Endothelial cell (in vitro differentiated cells): Measurements from ENCODE around the gene LSM10. TPM values are rescaled to one million over a fixed set of nuclear protein-coding genes. Genes with fewer than 3 reads are reported as not detected.
A peak's percentile ranks its signal among the peaks of the same experiment; 100 is the strongest.

Source experiments
- DNase-seq: peaks from one replicate; pipeline ENCODE4 v3.0.0; 2021; ENCODE audit warnings: low spot score
- H3K27ac Mint-ChIP-seq: one replicate; pipeline ENCODE4 v1.8.0; 2021; ENCODE audit warnings: mixed read lengths, inconsistent platforms; ENCODE audit not compliant: unreplicated experiment
- H3K27me3 Mint-ChIP-seq: one replicate; pipeline ENCODE4 v1.8.0; 2021; ENCODE audit warnings: mild to moderate bottlenecking, moderate library complexity, mixed read lengths, inconsistent platforms; ENCODE audit not compliant: unreplicated experiment
- H3K36me3 Mint-ChIP-seq: one replicate; pipeline ENCODE4 v1.8.0; 2021; ENCODE audit warnings: mild to moderate bottlenecking, low read depth, mixed read lengths, inconsistent platforms; ENCODE audit not compliant: unreplicated experiment
- H3K4me1 Mint-ChIP-seq: one replicate; pipeline ENCODE4 v1.8.0; 2021; ENCODE audit warnings: mild to moderate bottlenecking, mixed read lengths, inconsistent platforms; ENCODE audit not compliant: unreplicated experiment
- H3K4me3 Mint-ChIP-seq: one replicate; pipeline ENCODE4 v1.8.0; 2021; ENCODE audit warnings: mild to moderate bottlenecking, mixed read lengths, inconsistent platforms; ENCODE audit not compliant: unreplicated experiment
- H3K9me3 Mint-ChIP-seq: one replicate; pipeline ENCODE4 v1.8.0; 2021; ENCODE audit warnings: mixed read lengths, inconsistent platforms; ENCODE audit not compliant: unreplicated experiment
- total RNA-seq: library from RNA; stranded (reverse); fragmentation: NEBNext Ultra II Directional; extraction: Animal tissue kit (Norgen Biotek cat#: 25700); gene quantifications from one replicate; pipeline ENCODE4 v1.2.1, GENCODE V29; 2021; ENCODE audit not compliant: unreplicated experiment
- TF ChIP-seq, protein P1 (sequence below): fragments of 200-600 bp; sonication (generic); IDR thresholded peaks from one replicate; pipeline ENCODE4 v1.5.0; 2021; ENCODE audit warnings: antibody characterized with exemption; ENCODE audit not compliant: unreplicated experiment

Gene LSM10
- total RNA-seq, 1 donor from 2014 or later: 22.3 TPM

DNA sequence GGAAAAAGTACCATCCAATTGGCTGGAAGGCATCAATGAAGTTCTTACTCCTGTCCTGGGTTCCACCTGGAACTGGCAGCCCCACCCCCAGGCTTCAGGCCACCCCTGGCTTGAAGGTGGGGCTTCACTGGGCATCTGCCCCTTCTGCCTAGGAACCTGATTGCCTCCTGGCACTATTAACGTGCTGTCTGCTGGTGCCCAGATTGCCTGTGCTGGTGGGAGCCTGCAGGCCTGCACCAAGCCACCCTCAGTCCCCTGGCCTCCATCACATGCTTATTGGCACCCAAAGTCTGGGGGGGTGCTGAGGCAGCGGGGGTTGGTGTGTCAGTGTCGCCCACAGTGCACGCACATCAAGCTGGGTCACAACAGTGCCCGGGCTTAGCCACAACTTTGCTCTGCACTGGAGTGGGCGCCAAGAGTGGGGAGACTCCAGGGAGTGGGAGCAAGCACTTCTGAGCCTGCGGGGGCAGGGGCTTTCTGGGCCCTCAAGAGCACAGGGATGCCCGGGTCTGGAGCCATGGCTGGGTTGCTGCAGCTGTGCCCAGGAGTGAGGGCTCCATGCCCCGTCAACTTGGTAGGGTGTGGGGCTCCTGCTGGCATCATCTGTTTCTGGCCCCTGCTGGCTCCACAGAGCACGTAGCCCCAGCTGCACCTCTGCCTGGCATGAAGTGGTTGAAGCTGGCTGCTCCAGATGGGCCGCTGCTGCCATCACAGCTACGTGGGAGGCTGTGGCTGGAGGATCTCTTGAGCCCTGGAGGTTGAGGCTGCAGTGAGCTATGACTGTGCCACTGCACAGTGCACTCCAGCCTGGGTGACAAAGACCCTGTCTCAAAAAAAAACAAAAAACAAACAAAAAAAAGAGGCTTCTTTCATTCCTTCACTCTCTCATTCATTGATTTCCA lies 4.1 kb upstream of the LSM10 start:
- Mint-ChIP-seq H3K27ac (no peak overlapping the region), H3K4me1 (peaks cover 27% of the 10 kb centered on the region), H3K4me3 (peak overlapping the region; percentile 48), H3K27me3 (peaks cover 5% of the 10 kb centered on the region), H3K36me3 (peaks cover 5% of the 10 kb centered on the region), H3K9me3 (no peaks in the 10 kb centered on the region)
- TF ChIP-seq, protein P1, sequence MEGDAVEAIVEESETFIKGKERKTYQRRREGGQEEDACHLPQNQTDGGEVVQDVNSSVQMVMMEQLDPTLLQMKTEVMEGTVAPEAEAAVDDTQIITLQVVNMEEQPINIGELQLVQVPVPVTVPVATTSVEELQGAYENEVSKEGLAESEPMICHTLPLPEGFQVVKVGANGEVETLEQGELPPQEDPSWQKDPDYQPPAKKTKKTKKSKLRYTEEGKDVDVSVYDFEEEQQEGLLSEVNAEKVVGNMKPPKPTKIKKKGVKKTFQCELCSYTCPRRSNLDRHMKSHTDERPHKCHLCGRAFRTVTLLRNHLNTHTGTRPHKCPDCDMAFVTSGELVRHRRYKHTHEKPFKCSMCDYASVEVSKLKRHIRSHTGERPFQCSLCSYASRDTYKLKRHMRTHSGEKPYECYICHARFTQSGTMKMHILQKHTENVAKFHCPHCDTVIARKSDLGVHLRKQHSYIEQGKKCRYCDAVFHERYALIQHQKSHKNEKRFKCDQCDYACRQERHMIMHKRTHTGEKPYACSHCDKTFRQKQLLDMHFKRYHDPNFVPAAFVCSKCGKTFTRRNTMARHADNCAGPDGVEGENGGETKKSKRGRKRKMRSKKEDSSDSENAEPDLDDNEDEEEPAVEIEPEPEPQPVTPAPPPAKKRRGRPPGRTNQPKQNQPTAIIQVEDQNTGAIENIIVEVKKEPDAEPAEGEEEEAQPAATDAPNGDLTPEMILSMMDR: no peak
- DNase-seq: no peak

DNA sequence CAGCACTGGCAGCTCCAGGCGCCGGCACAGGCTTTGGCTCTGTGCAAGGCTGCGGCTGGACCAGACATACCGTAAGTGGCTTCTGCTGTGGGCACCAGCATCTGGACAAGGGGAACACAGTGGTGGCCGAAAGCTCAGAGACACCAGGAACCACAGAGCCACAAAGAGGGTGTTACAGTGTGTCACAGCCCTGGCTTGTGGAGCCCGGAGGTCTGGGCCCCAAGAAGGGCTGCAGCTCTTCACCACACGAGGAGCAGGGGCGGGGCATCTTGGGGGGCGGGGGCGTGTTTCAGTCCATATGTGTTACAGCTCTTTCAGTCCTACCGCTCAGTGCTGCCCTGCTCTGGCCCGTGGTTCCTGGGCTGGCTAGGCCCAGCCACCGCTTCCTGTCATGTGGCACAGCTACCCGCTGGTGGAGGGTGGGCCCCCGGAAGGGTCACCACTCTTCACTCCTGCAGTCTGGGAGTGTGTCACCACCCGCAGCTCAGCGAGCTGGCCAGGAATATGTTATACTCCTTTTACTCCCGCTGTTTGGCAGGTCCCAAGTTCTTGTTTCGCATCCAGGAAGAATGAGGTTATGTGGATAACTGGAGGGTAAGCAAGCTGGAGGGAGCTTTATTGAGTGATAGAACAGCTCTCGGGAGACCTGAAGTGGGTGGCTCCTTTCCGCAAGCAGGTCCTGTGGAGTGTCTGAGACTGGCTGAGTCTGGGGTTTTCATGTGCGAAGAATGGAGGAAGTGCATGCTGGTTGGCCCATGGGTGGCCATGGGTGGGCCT lies 3.3 kb upstream of the LSM10 start:
- TF ChIP-seq, protein P1: no peak
- no peak overlapping the region for H3K27ac Mint-ChIP-seq
- H3K27me3 Mint-ChIP-seq: peaks cover 5% of the 10 kb centered on the region
- H3K36me3 Mint-ChIP-seq: peaks cover 5% of the 10 kb centered on the region
- DNase-seq: peak; percentile 19
- peaks cover 27% of the 10 kb centered on the region for H3K4me1 Mint-ChIP-seq
- no peaks in the 10 kb centered on the region for H3K9me3 Mint-ChIP-seq
- H3K4me3 Mint-ChIP-seq: no peak overlapping the region

DNA sequence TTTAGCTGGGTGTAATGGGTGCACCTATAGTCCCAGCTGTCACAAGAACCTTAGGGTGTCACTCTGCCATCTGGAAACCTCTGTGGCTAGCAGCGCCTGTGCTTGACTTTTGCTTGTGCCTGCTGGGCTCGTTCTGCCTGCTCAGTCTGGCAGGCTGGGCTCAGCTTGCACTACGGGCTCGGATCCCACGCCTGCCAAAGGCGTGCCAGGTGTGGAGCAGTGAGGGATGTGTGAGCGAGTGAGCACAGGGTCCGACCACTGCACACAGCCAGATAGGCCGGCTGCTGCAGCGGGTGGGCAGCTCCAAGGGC lies 2.8 kb upstream of the LSM10 start:
- no peaks in the 10 kb centered on the region for H3K9me3 Mint-ChIP-seq
- no peak for DNase-seq
- no peak overlapping the region for H3K27ac Mint-ChIP-seq
- TF ChIP-seq, protein P1: no peak
- H3K4me1 Mint-ChIP-seq: peaks cover 27% of the 10 kb centered on the region
- peaks cover 5% of the 10 kb centered on the region for H3K27me3 Mint-ChIP-seq
- H3K36me3 Mint-ChIP-seq: peaks cover 5% of the 10 kb centered on the region
- no peak overlapping the region for H3K4me3 Mint-ChIP-seq

DNA sequence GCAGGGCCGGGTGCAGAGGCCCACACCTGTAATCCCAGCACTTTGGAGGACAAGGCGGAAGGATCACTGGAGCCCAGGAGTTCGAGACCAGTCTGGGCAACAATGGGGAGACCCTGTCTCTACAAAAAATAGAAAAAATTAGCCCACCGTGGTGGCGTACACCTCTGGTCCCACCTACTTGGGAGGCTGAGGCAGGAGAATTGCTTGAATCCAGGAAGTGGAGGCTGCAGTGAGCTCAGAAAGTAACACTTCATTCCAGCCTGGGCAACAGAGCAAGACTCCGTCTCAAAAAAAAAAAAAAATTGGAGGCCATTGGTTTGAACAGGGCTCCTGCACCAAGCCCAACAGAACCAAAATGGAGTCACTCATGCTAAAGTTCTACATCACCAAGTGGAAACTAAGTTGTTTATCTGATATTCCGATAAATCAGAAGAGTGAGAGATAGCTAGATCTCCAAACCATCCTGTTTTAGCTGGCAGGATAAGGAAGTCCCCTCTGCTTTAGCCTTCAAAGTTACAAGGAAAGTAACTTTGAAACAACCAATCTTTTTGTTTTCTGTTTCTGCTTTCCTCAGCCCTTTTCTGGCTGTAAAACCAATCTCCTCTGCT lies 766 bp upstream of the LSM10 start:
- H3K27me3 Mint-ChIP-seq: peaks cover 3% of the 10 kb centered on the region
- TF ChIP-seq, protein P1: no peak
- peaks cover 5% of the 10 kb centered on the region for H3K36me3 Mint-ChIP-seq
- peaks cover 22% of the 10 kb centered on the region for H3K4me1 Mint-ChIP-seq
- H3K4me3 Mint-ChIP-seq: peak overlapping the region; percentile 98
- no peaks in the 10 kb centered on the region for H3K9me3 Mint-ChIP-seq
- DNase-seq: no peak
- H3K27ac Mint-ChIP-seq: peak overlapping the region; percentile 93
